ENCODE data around the gene DTX3L.

Gene DTX3L

DNA sequence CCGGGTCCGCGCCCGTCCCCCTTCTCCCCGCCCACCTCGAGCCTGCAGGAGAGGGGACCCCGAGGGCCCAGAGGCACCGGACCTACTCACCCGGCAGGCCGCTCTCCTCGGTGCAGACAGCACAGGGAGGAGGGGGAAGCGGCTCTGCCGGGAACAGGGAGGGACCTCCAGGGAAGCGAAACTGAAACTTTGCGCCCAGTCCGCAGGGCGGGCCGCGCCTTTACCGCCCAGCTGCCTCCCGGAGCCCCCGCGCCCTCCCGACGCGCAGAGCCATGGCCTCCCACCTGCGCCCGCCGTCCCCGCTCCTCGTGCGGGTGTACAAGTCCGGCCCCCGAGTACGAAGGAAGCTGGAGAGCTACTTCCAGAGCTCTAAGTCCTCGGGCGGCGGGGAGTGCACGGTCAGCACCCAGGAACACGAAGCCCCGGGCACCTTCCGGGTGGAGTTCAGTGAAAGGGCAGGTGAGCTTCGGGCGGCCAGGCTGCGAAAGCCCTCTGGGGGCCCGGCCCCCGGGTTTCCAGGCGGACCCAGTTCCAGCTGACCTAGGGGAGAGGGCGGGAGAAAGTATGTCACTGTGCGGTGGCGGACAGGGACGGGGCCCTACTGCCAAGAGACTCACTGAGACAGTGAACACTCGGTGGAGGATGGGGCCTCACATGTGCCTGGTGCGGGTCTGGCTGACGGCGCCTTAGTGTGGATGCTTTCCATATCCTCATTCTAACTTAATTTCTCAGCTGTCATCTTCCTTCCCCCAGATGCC is at the start of gene DTX3L, which contains the start of gene PARP9:
DTX3L (plus strand) TSS at position 184 of the 758 bp plus-strand sequence; CDS start at position 273, 89 bp downstream.
PARP9 (minus strand) TSS at position 146 of the 758 bp plus-strand sequence. CDS start 4,680 bp downstream, outside the sequence.
- Histone ChIP-seq H3K27me3 (replicated peaks; ENCODE audit: control insufficient read depth, insufficient read depth, low read length) (no peaks in the 10 kb centered on the region), H3K4me1 (ENCODE audit: control insufficient read depth, insufficient read depth, low read length) (peaks cover 25% of the 10 kb centered on the region), H3K36me3 (ENCODE audit: control insufficient read depth, insufficient read depth, low read length, severe bottlenecking) (peaks cover 30% of the 10 kb centered on the region), H3K9me3 (ENCODE audit: control insufficient read depth, low read length) (no peaks in the 10 kb centered on the region), H3K9ac (ENCODE audit: low read length) (peak within 1 kb of the TSS; percentile 95), H3K4me3 (ENCODE audit: low read length) (peak within 1 kb of the TSS; percentile 93)
- DNase-seq (ENCODE audit: low read depth), result peak; percentile 93

DNA sequence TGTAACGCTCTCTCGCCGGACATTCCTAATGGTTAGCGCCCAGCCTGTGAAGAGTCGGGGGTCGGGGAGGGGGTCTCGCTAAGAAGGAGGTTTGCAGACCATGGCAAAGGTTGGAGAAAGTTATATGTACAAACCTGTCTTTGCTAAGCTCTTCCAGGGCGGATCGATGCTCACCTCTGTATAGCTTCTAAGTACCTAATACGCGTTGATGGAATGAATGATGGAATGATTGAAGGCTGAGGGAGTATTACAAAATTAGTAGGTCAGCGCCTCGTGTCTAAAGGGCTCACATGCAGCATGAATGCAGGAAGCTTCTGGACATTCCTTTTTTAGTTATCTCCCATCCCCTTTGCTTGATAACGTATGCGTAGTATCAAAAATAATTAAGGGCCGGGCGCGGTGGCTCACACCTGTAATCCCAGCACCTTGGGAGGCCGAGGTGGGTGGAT is 49.1 kb upstream of the DTX3L start:
- H3K9ac ChIP-seq (ENCODE audit: low read length), result peak overlapping the region; percentile 94
- H3K36me3 ChIP-seq (ENCODE audit: control insufficient read depth, insufficient read depth, low read length, severe bottlenecking), result no peaks in the 10 kb centered on the region
- peaks cover 26% of the 10 kb centered on the region for H3K4me1 ChIP-seq (ENCODE audit: control insufficient read depth, insufficient read depth, low read length)
- no peak for DNase-seq (ENCODE audit: low read depth)
- peak overlapping the region; percentile 81 for H3K4me3 ChIP-seq (ENCODE audit: low read length)
- no peaks in the 10 kb centered on the region for H3K27me3 ChIP-seq (replicated peaks; ENCODE audit: control insufficient read depth, insufficient read depth, low read length)
- no peaks in the 10 kb centered on the region for H3K9me3 ChIP-seq (ENCODE audit: control insufficient read depth, low read length)

DNA sequence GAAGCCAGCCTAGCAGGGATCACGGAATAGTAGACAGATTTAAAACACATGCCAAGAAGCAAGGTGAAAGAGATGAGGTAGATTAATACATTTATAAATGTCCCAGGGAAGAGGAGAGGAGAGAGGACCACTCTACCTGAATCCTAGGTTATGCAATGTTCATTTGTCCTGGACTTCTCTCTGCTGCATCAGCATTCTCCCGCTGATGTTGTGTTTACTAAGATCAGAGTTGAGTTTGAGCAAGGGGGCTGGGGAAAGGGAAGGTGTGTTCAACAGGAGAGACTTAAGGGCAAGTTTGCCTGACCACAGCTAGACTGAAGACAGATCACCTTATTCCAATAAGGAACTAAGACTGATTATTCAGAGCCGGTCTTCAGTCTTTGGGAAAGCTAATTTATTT is 48.3 kb upstream of the DTX3L start:
- H3K27me3 ChIP-seq (replicated peaks; ENCODE audit: control insufficient read depth, insufficient read depth, low read length), result no peaks in the 10 kb centered on the region
- no peak for DNase-seq (ENCODE audit: low read depth)
- H3K9me3 ChIP-seq (ENCODE audit: control insufficient read depth, low read length), result no peaks in the 10 kb centered on the region
- H3K9ac ChIP-seq (ENCODE audit: low read length), result no peak overlapping the region
- no peaks in the 10 kb centered on the region for H3K36me3 ChIP-seq (ENCODE audit: control insufficient read depth, insufficient read depth, low read length, severe bottlenecking)
- H3K4me1 ChIP-seq (ENCODE audit: control insufficient read depth, insufficient read depth, low read length), result peaks cover 26% of the 10 kb centered on the region
- H3K4me3 ChIP-seq (ENCODE audit: low read length), result no peak overlapping the region

DNA sequence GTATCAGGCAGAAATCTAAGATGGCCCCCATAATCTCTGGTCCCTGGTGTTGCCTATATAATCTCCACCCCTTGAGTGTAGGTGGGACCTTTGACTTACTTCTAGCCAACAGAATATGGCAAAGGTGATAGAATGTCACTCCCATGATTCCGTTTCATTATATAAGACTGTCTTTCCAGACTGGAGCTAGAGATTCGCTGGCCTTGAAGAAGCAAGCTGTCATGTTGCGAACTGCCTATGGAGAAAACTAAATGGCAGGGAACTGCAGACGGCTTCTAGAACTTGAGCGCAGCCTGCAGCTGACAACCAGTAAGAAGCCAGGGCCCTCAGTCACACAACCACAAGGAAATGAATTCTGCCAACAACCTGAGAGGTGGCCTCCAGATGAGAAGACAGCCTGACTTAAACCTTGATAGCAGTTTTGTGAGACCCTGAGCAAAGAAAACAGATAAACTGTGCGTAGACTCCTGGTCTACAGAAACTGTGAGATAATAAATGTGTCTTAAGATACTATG is 47.2 kb upstream of the DTX3L start:
- Histone ChIP-seq H3K4me3 (ENCODE audit: low read length) (no peak overlapping the region), H3K36me3 (ENCODE audit: control insufficient read depth, insufficient read depth, low read length, severe bottlenecking) (no peaks in the 10 kb centered on the region), H3K4me1 (ENCODE audit: control insufficient read depth, insufficient read depth, low read length) (peaks cover 16% of the 10 kb centered on the region), H3K9me3 (ENCODE audit: control insufficient read depth, low read length) (no peaks in the 10 kb centered on the region), H3K9ac (ENCODE audit: low read length) (no peak overlapping the region), H3K27me3 (replicated peaks; ENCODE audit: control insufficient read depth, insufficient read depth, low read length) (no peaks in the 10 kb centered on the region)
- no peak for DNase-seq (ENCODE audit: low read depth)

DNA sequence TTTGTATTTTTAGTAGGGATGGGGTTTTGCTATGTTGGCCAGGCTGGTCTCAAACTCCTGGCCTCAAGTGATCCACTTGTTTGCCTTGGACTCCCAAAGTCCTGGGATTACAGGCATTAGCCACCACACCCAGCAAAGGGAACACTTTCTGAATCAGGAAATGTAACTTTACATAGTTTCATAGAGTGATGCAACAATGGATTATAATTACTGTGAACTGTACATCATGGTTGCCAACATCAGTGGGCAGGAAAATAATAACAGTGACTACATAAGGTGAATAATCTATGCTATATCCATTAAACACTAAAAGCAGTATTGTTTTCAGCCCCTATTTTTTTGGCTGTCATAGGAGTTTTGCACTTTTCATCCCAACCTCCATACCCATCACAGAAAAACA is 44.4 kb upstream of the DTX3L start:
- Histone ChIP-seq H3K4me3 (ENCODE audit: low read length) (no peak overlapping the region), H3K9ac (ENCODE audit: low read length) (no peak overlapping the region), H3K36me3 (ENCODE audit: control insufficient read depth, insufficient read depth, low read length, severe bottlenecking) (no peaks in the 10 kb centered on the region), H3K9me3 (ENCODE audit: control insufficient read depth, low read length) (no peaks in the 10 kb centered on the region), H3K27me3 (replicated peaks; ENCODE audit: control insufficient read depth, insufficient read depth, low read length) (no peaks in the 10 kb centered on the region), H3K4me1 (ENCODE audit: control insufficient read depth, insufficient read depth, low read length) (no peaks in the 10 kb centered on the region)
- DNase-seq (ENCODE audit: low read depth), result peak; percentile 61

DNA sequence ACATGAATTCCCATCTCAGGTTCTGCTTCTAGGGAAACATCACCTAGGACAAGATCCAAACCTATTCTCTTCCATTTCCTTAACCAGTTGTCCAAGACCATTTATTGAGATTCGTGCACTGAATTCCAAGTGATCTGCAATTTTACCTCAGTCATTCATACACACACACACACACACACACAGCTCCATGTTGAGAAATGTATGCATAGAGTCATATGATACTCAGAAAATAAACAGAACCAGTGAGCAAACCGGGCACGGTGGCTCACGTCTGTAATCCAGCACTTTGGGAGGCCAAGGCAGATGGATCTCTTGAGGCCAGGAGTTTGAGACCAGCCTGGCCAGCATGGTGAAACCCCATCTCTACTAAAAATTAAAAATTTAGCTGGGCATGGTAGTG is 43.3 kb upstream of the DTX3L start:
- DNase-seq (ENCODE audit: low read depth), result peak; percentile 15
- no peaks in the 10 kb centered on the region for H3K27me3 ChIP-seq (replicated peaks; ENCODE audit: control insufficient read depth, insufficient read depth, low read length)

DNA sequence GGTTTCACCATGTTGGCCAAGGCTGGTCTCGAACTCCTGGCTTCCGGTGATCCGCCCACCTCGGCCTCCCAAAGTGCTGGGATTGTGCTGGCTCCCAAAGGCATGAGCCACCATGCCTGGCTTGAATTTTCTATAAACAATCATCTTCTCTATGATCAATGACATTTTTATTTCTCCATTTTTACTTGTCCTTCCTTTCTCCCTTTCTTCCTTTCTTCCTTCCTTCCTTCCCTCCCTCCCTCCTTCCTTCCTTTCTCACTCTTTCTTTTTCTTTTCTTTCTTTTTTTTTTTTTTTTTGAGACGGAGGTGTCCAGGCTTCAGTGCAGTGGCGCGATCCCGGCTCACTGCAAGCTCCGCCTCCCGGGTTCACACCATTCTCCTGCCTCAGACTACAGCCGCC is 40.8 kb upstream of the DTX3L start:
- H3K36me3 ChIP-seq (ENCODE audit: control insufficient read depth, insufficient read depth, low read length, severe bottlenecking), result peaks cover 11% of the 10 kb centered on the region
- H3K27me3 ChIP-seq (replicated peaks; ENCODE audit: control insufficient read depth, insufficient read depth, low read length), result no peaks in the 10 kb centered on the region
- no peaks in the 10 kb centered on the region for H3K9me3 ChIP-seq (ENCODE audit: control insufficient read depth, low read length)
- no peak overlapping the region for H3K4me3 ChIP-seq (ENCODE audit: low read length)
- no peak for DNase-seq (ENCODE audit: low read depth)
- no peak overlapping the region for H3K9ac ChIP-seq (ENCODE audit: low read length)
- H3K4me1 ChIP-seq (ENCODE audit: control insufficient read depth, insufficient read depth, low read length), result no peaks in the 10 kb centered on the region

More for the DNA sequence above, 43.3 kb upstream of the DTX3L start:
- H3K9ac ChIP-seq (ENCODE audit: low read length), result no peak overlapping the region
- H3K36me3 ChIP-seq (ENCODE audit: control insufficient read depth, insufficient read depth, low read length, severe bottlenecking), result no peaks in the 10 kb centered on the region
- H3K9me3 ChIP-seq (ENCODE audit: control insufficient read depth, low read length), result no peaks in the 10 kb centered on the region
- H3K4me3 ChIP-seq (ENCODE audit: low read length), result no peak overlapping the region
- no peaks in the 10 kb centered on the region for H3K4me1 ChIP-seq (ENCODE audit: control insufficient read depth, insufficient read depth, low read length)

DNA sequence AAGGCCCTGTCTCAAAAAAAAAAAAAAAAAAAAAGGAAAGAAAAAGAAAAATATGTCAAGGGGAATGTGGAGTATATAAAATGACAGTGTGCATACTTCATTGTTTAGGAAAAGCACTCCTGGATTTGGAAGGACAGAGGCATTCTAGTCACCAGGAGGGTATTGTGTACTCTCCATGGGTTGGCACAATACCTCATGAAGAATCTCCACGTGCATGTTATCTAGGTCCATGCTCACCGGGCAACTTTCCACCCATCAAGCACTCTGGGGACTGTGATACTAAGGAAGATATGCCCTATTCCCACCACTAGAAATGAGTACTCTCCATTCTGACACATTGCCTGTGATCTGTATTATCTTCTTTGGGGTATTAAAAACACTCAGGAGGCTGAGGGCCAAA is 34.0 kb upstream of the DTX3L start:
- Histone ChIP-seq H3K27me3 (replicated peaks; ENCODE audit: control insufficient read depth, insufficient read depth, low read length) (no peaks in the 10 kb centered on the region), H3K9me3 (ENCODE audit: control insufficient read depth, low read length) (no peaks in the 10 kb centered on the region), H3K36me3 (ENCODE audit: control insufficient read depth, insufficient read depth, low read length, severe bottlenecking) (peaks cover 62% of the 10 kb centered on the region), H3K4me1 (ENCODE audit: control insufficient read depth, insufficient read depth, low read length) (peaks cover 11% of the 10 kb centered on the region), H3K4me3 (ENCODE audit: low read length) (no peak overlapping the region), H3K9ac (ENCODE audit: low read length) (no peak overlapping the region)
- no peak for DNase-seq (ENCODE audit: low read depth)

DNA sequence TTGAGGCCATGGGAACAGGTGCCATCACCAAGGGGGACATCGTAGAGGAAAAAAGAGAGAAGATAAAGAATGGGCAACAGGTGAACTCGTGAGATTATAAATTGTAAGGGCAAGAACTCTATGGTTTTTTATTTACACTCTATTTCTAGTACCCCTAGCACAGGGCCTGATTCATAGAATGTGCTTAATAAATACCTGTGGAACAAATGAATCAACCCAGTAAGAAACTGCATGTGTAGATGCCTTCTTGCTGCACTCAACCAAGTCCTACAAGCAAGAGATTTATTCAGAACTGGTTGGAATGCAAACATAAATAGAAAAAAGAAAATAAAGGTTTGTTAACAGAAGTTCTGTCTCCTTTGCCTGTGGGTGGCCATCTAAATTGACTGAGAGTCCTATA is 30.7 kb upstream of the DTX3L start:
- Histone ChIP-seq H3K9me3 (ENCODE audit: control insufficient read depth, low read length) (no peaks in the 10 kb centered on the region), H3K27me3 (replicated peaks; ENCODE audit: control insufficient read depth, insufficient read depth, low read length) (no peaks in the 10 kb centered on the region), H3K36me3 (ENCODE audit: control insufficient read depth, insufficient read depth, low read length, severe bottlenecking) (peaks cover 69% of the 10 kb centered on the region), H3K4me1 (ENCODE audit: control insufficient read depth, insufficient read depth, low read length) (peaks cover 11% of the 10 kb centered on the region), H3K9ac (ENCODE audit: low read length) (no peak overlapping the region), H3K4me3 (ENCODE audit: low read length) (no peak overlapping the region)
- no peak for DNase-seq (ENCODE audit: low read depth)

DNA sequence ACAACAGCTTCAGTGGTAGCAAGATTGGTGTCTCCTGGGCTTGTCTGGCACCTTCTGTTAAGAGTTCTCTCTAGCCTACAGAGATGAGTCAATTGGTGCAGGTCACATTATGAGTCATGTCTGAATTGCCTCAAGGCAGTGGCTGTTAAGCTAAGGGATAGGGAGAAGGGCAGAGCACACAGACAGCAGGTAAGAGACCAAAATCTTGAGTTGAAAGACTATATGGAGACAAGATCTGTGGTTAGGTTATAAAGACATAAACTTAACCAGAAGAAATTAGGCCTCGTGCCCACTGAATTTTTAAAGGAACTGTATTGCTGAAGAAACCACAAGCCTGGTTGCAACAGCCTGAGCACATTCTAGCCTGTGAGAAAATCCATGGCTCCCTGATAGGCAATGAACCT is 30.2 kb upstream of the DTX3L start:
- H3K36me3 ChIP-seq (ENCODE audit: control insufficient read depth, insufficient read depth, low read length, severe bottlenecking), result peaks cover 66% of the 10 kb centered on the region
- H3K4me1 ChIP-seq (ENCODE audit: control insufficient read depth, insufficient read depth, low read length), result peaks cover 11% of the 10 kb centered on the region
- H3K9ac ChIP-seq (ENCODE audit: low read length), result no peak overlapping the region
- peak; percentile 83 for DNase-seq (ENCODE audit: low read depth)
- H3K9me3 ChIP-seq (ENCODE audit: control insufficient read depth, low read length), result no peaks in the 10 kb centered on the region
- no peak overlapping the region for H3K4me3 ChIP-seq (ENCODE audit: low read length)
- no peaks in the 10 kb centered on the region for H3K27me3 ChIP-seq (replicated peaks; ENCODE audit: control insufficient read depth, insufficient read depth, low read length)

DNA sequence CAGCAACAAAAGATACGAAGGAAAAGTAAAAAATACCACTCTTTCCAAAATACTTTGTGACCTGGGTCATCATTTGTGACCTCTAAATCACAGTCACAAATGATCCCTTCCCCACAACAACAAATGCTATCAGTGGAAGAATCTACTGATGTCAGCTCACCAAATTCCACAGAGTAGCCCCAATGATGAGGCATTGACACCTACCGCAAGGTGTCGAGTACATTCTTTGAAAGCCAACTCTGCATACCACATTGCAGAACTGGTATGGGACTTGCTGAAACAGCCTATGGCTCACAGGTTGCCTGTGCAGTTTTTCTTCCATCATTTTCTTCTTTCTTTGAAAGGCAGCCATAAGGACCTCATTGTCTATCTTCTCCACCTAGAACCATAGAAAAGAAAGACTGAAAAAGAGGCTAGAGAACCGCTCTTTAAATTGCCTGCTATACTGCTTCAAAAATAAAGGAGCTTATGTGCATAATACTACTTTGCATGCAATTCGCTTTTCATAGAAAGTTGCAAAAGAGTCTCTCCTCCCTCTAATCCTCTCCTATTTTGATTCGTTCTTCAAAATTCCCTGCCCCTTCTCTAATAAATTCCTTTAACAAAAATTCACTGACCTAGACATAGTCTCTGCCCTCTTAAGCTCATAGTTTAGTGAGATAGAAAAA is 28.0 kb upstream of the DTX3L start:
- Histone ChIP-seq H3K9ac (ENCODE audit: low read length) (no peak overlapping the region), H3K4me1 (ENCODE audit: control insufficient read depth, insufficient read depth, low read length) (peaks cover 11% of the 10 kb centered on the region), H3K27me3 (replicated peaks; ENCODE audit: control insufficient read depth, insufficient read depth, low read length) (no peaks in the 10 kb centered on the region), H3K4me3 (ENCODE audit: low read length) (no peak overlapping the region), H3K36me3 (ENCODE audit: control insufficient read depth, insufficient read depth, low read length, severe bottlenecking) (peaks cover 69% of the 10 kb centered on the region), H3K9me3 (ENCODE audit: control insufficient read depth, low read length) (no peaks in the 10 kb centered on the region)
- DNase-seq (ENCODE audit: low read depth), result no peak
